OCI-LY7 (cell line): Measurements from ENCODE around the gene IVL. TPM values are rescaled to one million over a fixed set of nuclear protein-coding genes. Genes with fewer than 3 reads are reported as not detected.

Source experiments
- BruUV-seq: library from RNA; stranded (reverse); fragments of 400-500 nt; replicated peaks from 2 replicates; lab custom pipeline; 2021; lab: Mats Ljungman, UMichigan
- CTCF ChIA-PET: fragments of 300-600 bp; sonication (Branson Sonifier 250); formaldehyde crosslinking; loops from one replicate; lab custom pipeline; 2022; ENCODE audit warnings: antibody characterized with exemption; ENCODE audit not compliant: unreplicated experiment; lab: Charles Lee
- POLR2A ChIA-PET: fragments of 300-600 bp; sonication (Branson Sonifier 250); formaldehyde crosslinking; loops from one replicate; lab custom pipeline; 2022; ENCODE audit warnings: antibody characterized with exemption; lab: Charles Lee
- DNase-seq: peaks from one replicate; pipeline ENCODE4 v3.0.0-alpha.2; 2015; ENCODE audit warnings: low spot score
- H2AFZ ChIP-seq: fragments of 200-600 bp; sonication (generic), shearing (Covaris generic); 2 replicates; pipeline ENCODE4 v1.6.1; 2014; ENCODE audit warnings: mild to moderate bottlenecking, antibody characterized with exemption, low read length, moderate library complexity
- H3K27ac ChIP-seq: fragments of 200-600 bp; sonication (generic); 2 replicates; pipeline ENCODE4 v1.5.1; 2014; ENCODE audit warnings: mixed run types, low read depth, mild to moderate bottlenecking, moderate library complexity, low read length, inconsistent platforms; ENCODE audit not compliant: poor library complexity, severe bottlenecking
- H3K36me3 ChIP-seq: fragments of 200-600 bp; sonication (generic); 2 replicates; pipeline ENCODE4 v1.6.1; 2014; ENCODE audit warnings: mild to moderate bottlenecking, antibody characterized with exemption, low read length, moderate library complexity, mixed read lengths; ENCODE audit not compliant: insufficient read depth
- H3K4me1 ChIP-seq: fragments of 200-600 bp; sonication (generic); 2 replicates; pipeline ENCODE4 v1.5.1; 2014; ENCODE audit warnings: mild to moderate bottlenecking, low read length; ENCODE audit not compliant: insufficient read depth, poor library complexity, severe bottlenecking
- H3K4me2 ChIP-seq: fragments of 200-600 bp; sonication (generic); 2 replicates; pipeline ENCODE4 v1.6.1; 2014; ENCODE audit warnings: mild to moderate bottlenecking, low read length
- H3K4me3 ChIP-seq: fragments of 200-600 bp; sonication (generic); 2 replicates; pipeline ENCODE4 v1.5.1; 2014; ENCODE audit warnings: mild to moderate bottlenecking, low read depth, low read length; ENCODE audit not compliant: poor library complexity, severe bottlenecking
- H3K79me2 ChIP-seq: fragments of 200-600 bp; sonication (generic); 2 replicates; pipeline ENCODE4 v1.6.1; 2016; ENCODE audit warnings: low read depth, mild to moderate bottlenecking, low read length, moderate library complexity, mixed read lengths; ENCODE audit not compliant: insufficient read depth
- H3K9me2 ChIP-seq: fragments of 200-600 bp; sonication (generic); 2 replicates; pipeline ENCODE4 v1.6.1; 2016; ENCODE audit warnings: mild to moderate bottlenecking, low read length, mixed read lengths; ENCODE audit not compliant: insufficient read depth
- H3K9me3 ChIP-seq: fragments of 200-600 bp; sonication (generic); 2 replicates; pipeline ENCODE4 v1.6.1; 2014; ENCODE audit warnings: mild to moderate bottlenecking, mixed run types, low read length, mixed read lengths
- H4K20me1 ChIP-seq: fragments of 200-600 bp; sonication (generic); 2 replicates; pipeline ENCODE4 v1.6.1; 2014; ENCODE audit warnings: mild to moderate bottlenecking, antibody characterized with exemption, low read length, moderate library complexity, mixed read lengths; ENCODE audit not compliant: insufficient read depth
- EZH2phosphoT487 ChIP-seq: fragments of 200-600 bp; sonication (generic); IDR thresholded peaks from 2 replicates; pipeline ENCODE4 v1.6.1; 2018; ENCODE audit warnings: low read depth, borderline replicate concordance, mild to moderate bottlenecking, mixed run types, antibody characterized with exemption, low read length, moderate library complexity, mixed read lengths
- intact Hi-C: fragments of 100-400 bp; cut with micrococcal nuclease; formaldehyde crosslinking; loops from one replicate; pipeline ENCODE4 v1.10.0; 2022; ENCODE audit not compliant: unreplicated experiment
- total RNA-seq, 2 experiments: library from RNA; depleted of rRNA in 1 of 2; stranded (reverse); fragments of >200 nt in 1 of 2; shearing (Covaris generic) in 1 of 2; gene quantifications; 2 replicates each; pipeline ENCODE4 v1.2.3, GENCODE V29; 2014 to 2022
- TF ChIP-seq, protein P1 (sequence below): fragments of 200-600 bp; sonication (generic); conservative IDR thresholded peaks from 2 replicates; pipeline ENCODE4 v1.5.1; 2014; ENCODE audit warnings: mild to moderate bottlenecking, antibody characterized with exemption, low read length, moderate library complexity, mixed read lengths

IVL gene
- total RNA-seq, 2 experiments from 2014 or later, result not detected

DNA sequence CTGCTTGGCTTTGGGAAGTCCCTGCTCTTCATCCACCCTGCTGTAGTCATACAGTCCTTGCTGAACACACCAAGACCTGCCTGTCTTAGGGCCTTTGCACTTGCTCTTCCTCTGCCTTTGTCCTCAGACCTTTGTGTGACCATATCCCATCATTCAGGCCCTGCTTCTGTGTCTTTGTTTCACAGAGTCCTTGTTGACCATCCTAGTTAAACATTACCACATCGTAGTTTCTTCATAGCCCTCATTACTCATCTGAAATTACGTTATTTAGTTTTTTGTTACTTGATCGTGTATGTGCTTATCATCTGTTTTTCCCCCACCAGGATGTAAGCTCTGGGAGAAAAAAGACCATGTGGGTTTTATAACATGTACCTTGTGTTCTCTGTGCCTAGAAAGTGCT is 20.3 kb downstream of the IVL start:
- DNase-seq, result no peak
- Histone ChIP-seq H3K4me1 (no peaks in the 10 kb centered on the region), H3K27ac (no peak overlapping the region), H4K20me1 (no peaks in the 10 kb centered on the region), H3K79me2 (no peaks in the 10 kb centered on the region), H2AFZ (no peak overlapping the region), H3K36me3 (no peaks in the 10 kb centered on the region), H3K4me3 (no peak overlapping the region), H3K9me2 (no peaks in the 10 kb centered on the region), H3K9me3 (no peaks in the 10 kb centered on the region), H3K4me2 (no peak overlapping the region)
- TF ChIP-seq, protein P1, sequence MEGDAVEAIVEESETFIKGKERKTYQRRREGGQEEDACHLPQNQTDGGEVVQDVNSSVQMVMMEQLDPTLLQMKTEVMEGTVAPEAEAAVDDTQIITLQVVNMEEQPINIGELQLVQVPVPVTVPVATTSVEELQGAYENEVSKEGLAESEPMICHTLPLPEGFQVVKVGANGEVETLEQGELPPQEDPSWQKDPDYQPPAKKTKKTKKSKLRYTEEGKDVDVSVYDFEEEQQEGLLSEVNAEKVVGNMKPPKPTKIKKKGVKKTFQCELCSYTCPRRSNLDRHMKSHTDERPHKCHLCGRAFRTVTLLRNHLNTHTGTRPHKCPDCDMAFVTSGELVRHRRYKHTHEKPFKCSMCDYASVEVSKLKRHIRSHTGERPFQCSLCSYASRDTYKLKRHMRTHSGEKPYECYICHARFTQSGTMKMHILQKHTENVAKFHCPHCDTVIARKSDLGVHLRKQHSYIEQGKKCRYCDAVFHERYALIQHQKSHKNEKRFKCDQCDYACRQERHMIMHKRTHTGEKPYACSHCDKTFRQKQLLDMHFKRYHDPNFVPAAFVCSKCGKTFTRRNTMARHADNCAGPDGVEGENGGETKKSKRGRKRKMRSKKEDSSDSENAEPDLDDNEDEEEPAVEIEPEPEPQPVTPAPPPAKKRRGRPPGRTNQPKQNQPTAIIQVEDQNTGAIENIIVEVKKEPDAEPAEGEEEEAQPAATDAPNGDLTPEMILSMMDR, result no peak
- TF ChIP-seq EZH2phosphoT487, result no peak
- no TSS peak for BruUV-seq
- intact Hi-C loops, result no loop called here
- ChIA-PET CTCF (no interaction called here), POLR2A (no interaction called here)

DNA sequence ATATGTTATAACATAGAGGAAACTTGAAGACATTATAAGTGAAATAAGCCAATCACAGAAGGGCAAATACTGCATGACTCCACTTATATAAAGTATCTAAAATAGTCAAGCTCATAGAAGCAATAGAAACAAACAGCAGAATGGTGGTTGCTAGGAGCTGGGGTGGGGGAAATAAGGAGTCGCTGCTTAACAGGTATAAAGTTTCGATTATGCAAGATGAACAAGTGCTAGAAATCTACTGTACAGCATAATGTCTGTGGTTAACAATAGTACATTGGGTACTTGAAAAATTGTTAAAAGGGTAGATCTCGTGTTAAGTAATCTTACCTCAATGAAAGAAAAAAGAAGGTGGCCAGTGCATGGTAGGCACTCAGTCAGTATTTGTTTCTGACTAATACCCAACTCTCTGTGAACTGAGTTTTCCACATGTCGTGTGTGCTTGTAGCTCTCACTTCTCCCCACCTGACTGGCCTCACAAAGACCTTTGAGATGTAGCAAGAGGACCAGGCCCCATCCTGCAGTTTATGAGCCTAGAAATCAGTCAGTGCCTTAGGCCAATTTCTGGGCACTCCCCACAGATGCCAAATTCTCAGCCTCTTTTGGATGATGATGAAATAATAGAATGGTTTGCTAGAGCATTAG is 23.9 kb downstream of the IVL start:
- no peaks in the 10 kb centered on the region for H3K79me2 ChIP-seq
- no peaks in the 10 kb centered on the region for H3K9me3 ChIP-seq
- H3K27ac ChIP-seq, result no peak overlapping the region
- no TSS peak for BruUV-seq
- H3K36me3 ChIP-seq, result no peaks in the 10 kb centered on the region
- DNase-seq, result no peak
- no peak overlapping the region for H2AFZ ChIP-seq
- H4K20me1 ChIP-seq, result no peaks in the 10 kb centered on the region
- intact Hi-C loops, result no loop called here
- TF ChIP-seq EZH2phosphoT487, result no peak
- TF ChIP-seq, protein P1, result no peak
- H3K4me1 ChIP-seq, result no peaks in the 10 kb centered on the region
- no peak overlapping the region for H3K4me2 ChIP-seq
- POLR2A ChIA-PET, result no interaction called here
- no peak overlapping the region for H3K4me3 ChIP-seq
- CTCF ChIA-PET, result no interaction called here
- no peaks in the 10 kb centered on the region for H3K9me2 ChIP-seq

DNA sequence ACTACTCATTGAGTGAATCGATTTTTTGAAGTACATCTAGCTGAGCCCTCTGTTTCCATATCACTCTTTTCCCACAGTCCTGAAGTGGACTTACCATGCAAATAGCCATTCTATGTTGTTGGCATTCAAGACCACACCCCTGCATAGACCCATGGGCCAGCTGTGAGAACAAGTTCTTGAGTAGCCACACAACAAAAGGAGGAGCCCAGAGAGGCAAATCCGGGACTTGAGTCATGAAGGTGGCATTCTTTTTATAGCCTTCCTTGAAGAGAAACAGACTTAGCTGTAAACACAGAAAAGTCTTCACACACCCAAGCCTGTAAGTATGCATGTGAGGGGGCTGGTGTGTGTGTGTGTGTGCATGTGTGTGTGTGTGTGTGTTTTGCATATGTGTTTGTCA is 24.9 kb downstream of the IVL start:
- CTCF ChIA-PET, result no interaction called here
- intact Hi-C loops, result no loop called here
- Histone ChIP-seq H3K9me3 (no peaks in the 10 kb centered on the region), H4K20me1 (no peaks in the 10 kb centered on the region), H2AFZ (no peak overlapping the region), H3K4me2 (no peak overlapping the region), H3K9me2 (no peaks in the 10 kb centered on the region), H3K36me3 (no peaks in the 10 kb centered on the region), H3K4me3 (no peak overlapping the region), H3K4me1 (no peaks in the 10 kb centered on the region), H3K27ac (no peak overlapping the region), H3K79me2 (no peaks in the 10 kb centered on the region)
- DNase-seq, result no peak
- no TSS peak for BruUV-seq
- TF ChIP-seq EZH2phosphoT487, result no peak
- TF ChIP-seq, protein P1, result no peak
- POLR2A ChIA-PET, result interaction anchor here (0.6 kb wide), 1 partner anchor 828 kb away, joined by 3 read pairs; no protein-coding TSS in a partner anchor
